HepG2 (cell line): ENCODE results near the gene PSD4. TPM values are rescaled to one million over a fixed set of nuclear protein-coding genes. Genes with fewer than 3 reads are reported as not detected.
A peak's percentile ranks its signal among the peaks of the same experiment; 100 is the strongest.

Experiments used
- CBFB ChIP-seq: sonication (generic); formaldehyde crosslinking; IDR thresholded peaks from 2 replicates; pipeline ENCODE4 v1.4.0; 2020; ENCODE audit warnings: missing genetic modification reagents
- CEBPB ChIP-seq: IDR thresholded peaks from 2 replicates; pipeline ENCODE4 v1.6.1; 2011; ENCODE audit warnings: low read depth, low read length, improper control_type of control experiment, borderline replicate concordance
- CEBPG ChIP-seq: IDR thresholded peaks from 2 replicates; pipeline ENCODE4 v1.6.1; 2016
- CREM ChIP-seq, 2 experiments: sonication (generic) in 1 of 2; formaldehyde crosslinking in 1 of 2; IDR thresholded peaks; 2 replicates each; pipeline versions ENCODE4 v1.4.0 to v1.6.1; 2016 to 2020; ENCODE audit warnings: antibody characterized with exemption in 1 of 2, mild to moderate bottlenecking in 1 of 2, missing genetic modification reagents in 1 of 2
- FOXA1 ChIP-seq, 2 experiments: fragments of 450-650 bp in 1 of 2; sonication (generic) in 1 of 2; formaldehyde crosslinking in 1 of 2; IDR thresholded peaks; 2 replicates each; pipeline versions ENCODE4 v1.4.0 to v1.6.1; 2016 to 2020; ENCODE audit warnings: missing genetic modification reagents in 1 of 2
- GZF1 ChIP-seq: sonication (generic); formaldehyde crosslinking; IDR thresholded peaks from 2 replicates; pipeline ENCODE4 v1.5.1; 2020; ENCODE audit warnings: mild to moderate bottlenecking, missing genetic modification reagents
- KDM3A ChIP-seq: IDR thresholded peaks from 2 replicates; pipeline ENCODE4 v1.6.1; 2018; ENCODE audit warnings: low read depth, missing compliant biosample characterization
- MAFK ChIP-seq, 2 experiments: IDR thresholded peaks in 1 of 2; conservative IDR thresholded peaks in 1 of 2; 2 replicates each; pipeline ENCODE4 v1.6.1; 2011; ENCODE audit warnings: improper control_type of control experiment in 2 of 2, low read length in 2 of 2
- MBD4 ChIP-seq: IDR thresholded peaks from 2 replicates; pipeline ENCODE4 v1.6.1; 2012; ENCODE audit warnings: low read length, inconsistent platforms, borderline replicate concordance
- MNT ChIP-seq: fragments of 450-650 bp; IDR thresholded peaks from 2 replicates; pipeline ENCODE4 v1.6.1; 2016
- MTERF4 ChIP-seq: sonication (generic); formaldehyde crosslinking; IDR thresholded peaks from 2 replicates; pipeline ENCODE4 v1.8.0; 2023; ENCODE audit warnings: mild to moderate bottlenecking, missing genetic modification reagents
- MYNN ChIP-seq: sonication (generic); formaldehyde crosslinking; IDR thresholded peaks from 2 replicates; pipeline ENCODE4 v1.4.0; 2020; ENCODE audit warnings: mild to moderate bottlenecking, low read depth, missing genetic modification reagents
- NCOR1 ChIP-seq: fragments of 200-600 bp; sonication (generic); IDR thresholded peaks from 2 replicates; pipeline ENCODE4 v1.7.0; 2017; ENCODE audit warnings: antibody characterized with exemption, low read length, borderline replicate concordance
- PLRG1 ChIP-seq: fragments of 450-650 bp; conservative IDR thresholded peaks from 2 replicates; pipeline ENCODE4 v1.6.1; 2016
- PRDM4 ChIP-seq: sonication (generic); formaldehyde crosslinking; IDR thresholded peaks from 2 replicates; pipeline ENCODE4 v1.9.0; 2021; ENCODE audit warnings: missing genetic modification reagents, borderline replicate concordance
- SETDB1 ChIP-seq: sonication (generic); formaldehyde crosslinking; IDR thresholded peaks from 2 replicates; pipeline ENCODE4 v1.5.1; 2020; ENCODE audit warnings: missing genetic modification reagents, mild to moderate bottlenecking, borderline replicate concordance
- ZKSCAN8 ChIP-seq: IDR thresholded peaks from 2 replicates; pipeline ENCODE4 v1.6.1; 2016; ENCODE audit warnings: borderline replicate concordance, missing genetic modification reagents, missing compliant biosample characterization
- ZNF253 ChIP-seq: sonication (generic); formaldehyde crosslinking; IDR thresholded peaks from 2 replicates; pipeline ENCODE4 v1.8.0; 2022; ENCODE audit warnings: mild to moderate bottlenecking, missing genetic modification reagents, borderline replicate concordance
- ZNF317 ChIP-seq: sonication (generic); formaldehyde crosslinking; IDR thresholded peaks from 2 replicates; pipeline ENCODE4 v1.5.0; 2020; ENCODE audit warnings: mild to moderate bottlenecking, missing genetic modification reagents
- ZNF33B ChIP-seq: sonication (generic); formaldehyde crosslinking; IDR thresholded peaks from 2 replicates; pipeline ENCODE4 v1.5.1; 2020; ENCODE audit warnings: mild to moderate bottlenecking, missing genetic modification reagents
- ZNF446 ChIP-seq: sonication (generic); formaldehyde crosslinking; IDR thresholded peaks from 2 replicates; pipeline ENCODE4 v1.5.0; 2020; ENCODE audit warnings: mild to moderate bottlenecking, missing genetic modification reagents
- polyA plus RNA-seq, 8 experiments: library from polyadenylated mRNA; depleted of rRNA in 3 of 8; stranded (reverse) in 7 of 8; unstranded in 1 of 8; fragments of >200 nt; fragmentation: Illumina TruSeq in 4 of 8; extraction: Trizol in 4 of 8; gene quantifications; 2 replicates each; pipeline versions ENCODE4 v1.2.1 to v1.2.3, GENCODE V29; 2011 to 2016; ENCODE audit warnings: low read depth in 4 of 8, missing spikeins in 1 of 8, mixed read lengths in 1 of 8; ENCODE audit not compliant: insufficient read depth in 1 of 8
- total RNA-seq, 5 experiments: library from RNA; depleted of rRNA; stranded (reverse); fragments of >200 nt; fragmentation: Illumina TruSeq; extraction: Trizol; gene quantifications; 2 replicates each; pipeline ENCODE4 v1.2.3, GENCODE V29; 2016; ENCODE audit warnings: low read depth in 1 of 5

Gene PSD4
- total and polyA plus RNA-seq, 2 of the 13 experiments (the other 11 are each of a cell fraction or from before 2014, with no cell fraction given), result 5.8 to 9.4 TPM

GRCh38 chr2:113218283-113219091 is 44.7 kb downstream of the PSD4 start (continued):
- no peak for TF ChIP-seq MNT
- no peak for TF ChIP-seq FOXA1 (IDR thresholded peaks at IDR 0.05)
- TF ChIP-seq FOXA1 (CRISPR knock-in tag; IDR thresholded peaks at IDR 0.05), result no peak
- peak; percentile 23; the same call in 1 of the 2 replicates for TF ChIP-seq CBFB (CRISPR knock-in tag)
- TF ChIP-seq ZKSCAN8 (CRISPR knock-in tag), result 0 out of 2 replicates have a peak, but pooled peaks have one; percentile 15
- TF ChIP-seq MBD4, result no peak
- TF ChIP-seq CREM (IDR thresholded peaks at IDR 0.05), result peak; percentile 76; the same call in 1 of the 2 replicates
- TF ChIP-seq CREM (CRISPR knock-in tag; IDR thresholded peaks at IDR 0.05), result no peak
- no peak for TF ChIP-seq PRDM4 (CRISPR knock-in tag)
- TF ChIP-seq CEBPG (CRISPR knock-in tag), result peak; percentile 82
- TF ChIP-seq ZNF317 (CRISPR knock-in tag), result 0 out of 2 replicates have a peak, but pooled peaks have one; percentile 9
- 0 out of 2 replicates have a peak, but pooled peaks have one; percentile 21 for TF ChIP-seq ZNF33B
- no peak for TF ChIP-seq MYNN (CRISPR knock-in tag)
- no peak for TF ChIP-seq MAFK (conservative IDR thresholded peaks at IDR 0.05 in 1 of 2, IDR thresholded peaks at IDR 0.05 in 1 of 2; ENCODE audit: low read length in 2 of 2)
- no peak for TF ChIP-seq ZNF446
- peak; percentile 65; the same call in 1 of the 2 replicates for TF ChIP-seq NCOR1
- TF ChIP-seq CEBPB, result peak; percentile 80
- no peak for TF ChIP-seq KDM3A
- no peak for TF ChIP-seq ZNF253
- no peak for TF ChIP-seq MTERF4 (CRISPR knock-in tag)
- no peak for TF ChIP-seq SETDB1 (CRISPR knock-in tag)
- no peak for TF ChIP-seq GZF1
- no peak for TF ChIP-seq PLRG1
